ENCODE results near the gene MRLN.

DNA sequence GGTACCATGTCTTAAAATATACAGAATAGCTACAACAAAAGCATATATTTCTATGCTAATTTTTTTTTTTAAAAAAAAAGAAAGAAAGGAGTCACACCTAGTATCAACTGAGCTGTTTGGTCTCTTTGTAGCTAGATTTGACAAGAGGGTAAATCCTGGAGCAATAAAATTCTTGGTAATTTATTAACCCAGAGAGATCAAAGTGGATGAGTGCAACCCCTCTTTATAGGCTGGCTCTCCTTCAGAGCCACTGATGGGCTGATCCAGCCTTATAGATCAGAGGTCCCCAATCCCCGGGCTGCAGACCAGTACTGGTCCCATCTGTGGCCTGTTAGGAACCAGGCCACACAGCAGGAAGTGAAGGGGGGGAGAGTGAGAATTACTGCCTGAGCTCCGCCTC is 19.8 kb upstream of the MRLN start:
- TF ChIP-seq, protein P1, sequence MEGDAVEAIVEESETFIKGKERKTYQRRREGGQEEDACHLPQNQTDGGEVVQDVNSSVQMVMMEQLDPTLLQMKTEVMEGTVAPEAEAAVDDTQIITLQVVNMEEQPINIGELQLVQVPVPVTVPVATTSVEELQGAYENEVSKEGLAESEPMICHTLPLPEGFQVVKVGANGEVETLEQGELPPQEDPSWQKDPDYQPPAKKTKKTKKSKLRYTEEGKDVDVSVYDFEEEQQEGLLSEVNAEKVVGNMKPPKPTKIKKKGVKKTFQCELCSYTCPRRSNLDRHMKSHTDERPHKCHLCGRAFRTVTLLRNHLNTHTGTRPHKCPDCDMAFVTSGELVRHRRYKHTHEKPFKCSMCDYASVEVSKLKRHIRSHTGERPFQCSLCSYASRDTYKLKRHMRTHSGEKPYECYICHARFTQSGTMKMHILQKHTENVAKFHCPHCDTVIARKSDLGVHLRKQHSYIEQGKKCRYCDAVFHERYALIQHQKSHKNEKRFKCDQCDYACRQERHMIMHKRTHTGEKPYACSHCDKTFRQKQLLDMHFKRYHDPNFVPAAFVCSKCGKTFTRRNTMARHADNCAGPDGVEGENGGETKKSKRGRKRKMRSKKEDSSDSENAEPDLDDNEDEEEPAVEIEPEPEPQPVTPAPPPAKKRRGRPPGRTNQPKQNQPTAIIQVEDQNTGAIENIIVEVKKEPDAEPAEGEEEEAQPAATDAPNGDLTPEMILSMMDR (conservative IDR thresholded peaks at IDR 0.05; ENCODE audit: low read length): no peak
- TF ChIP-seq EZH2phosphoT487 (IDR thresholded peaks at IDR 0.05; ENCODE audit: borderline replicate concordance, low read depth, low read length): no peak

All from OCI-LY7 (cell line).